ENCODE results near the gene ZMIZ1.

The ZMIZ1 gene

GRCh38 chr10:79059859-79060379 lies 8.8 kb upstream of the ZMIZ1 start:
- Histone ChIP-seq H3K36me3 (ENCODE audit: insufficient read depth) (no peaks in the 10 kb centered on the region), H2AFZ (ENCODE audit: low read depth) (no peak overlapping the region), H3K27me3 (ENCODE audit: insufficient read depth, low read depth) (no peaks in the 10 kb centered on the region), H3K79me2 (ENCODE audit: insufficient read depth, low read depth) (no peaks in the 10 kb centered on the region), H3K9ac (no peak overlapping the region), H3K4me3 (IDR thresholded peaks at IDR 0.05; ENCODE audit: insufficient read depth, low read depth, low read length) (no peak overlapping the region), H3K27ac (no peak overlapping the region), H3K4me1 (ENCODE audit: low read depth, poor library complexity, severe bottlenecking) (no peaks in the 10 kb centered on the region), H3K4me2 (no peak overlapping the region), H4K20me1 (ENCODE audit: insufficient read depth) (no peaks in the 10 kb centered on the region)
- no peak for TF ChIP-seq CTCF (conservative IDR thresholded peaks at IDR 0.05; ENCODE audit: low read depth, low read length)

- H3K4me2 ChIP-seq: no peak overlapping the region
- no peak overlapping the region for H3K9ac ChIP-seq
- H3K4me1 ChIP-seq (ENCODE audit: low read depth, poor library complexity, severe bottlenecking): no peaks in the 10 kb centered on the region
These were observed 8.0 kb upstream of the ZMIZ1 start for GRCh38 chr10:79060641-79061255.

GRCh38 chr10:79061441-79062315 lies 7.1 kb upstream of the ZMIZ1 start:
- TF ChIP-seq CTCF (conservative IDR thresholded peaks at IDR 0.05; ENCODE audit: low read depth, low read length): no peak
- no peak overlapping the region for H3K27ac ChIP-seq
- no peak overlapping the region for H2AFZ ChIP-seq (ENCODE audit: low read depth)
- no peaks in the 10 kb centered on the region for H3K4me1 ChIP-seq (ENCODE audit: low read depth, poor library complexity, severe bottlenecking)
- no peaks in the 10 kb centered on the region for H4K20me1 ChIP-seq (ENCODE audit: insufficient read depth)
- H3K4me3 ChIP-seq (IDR thresholded peaks at IDR 0.05; ENCODE audit: insufficient read depth, low read depth, low read length): no peak overlapping the region
- no peak overlapping the region for H3K9ac ChIP-seq
- no peaks in the 10 kb centered on the region for H3K27me3 ChIP-seq (ENCODE audit: insufficient read depth, low read depth)
- no peak overlapping the region for H3K4me2 ChIP-seq
- H3K79me2 ChIP-seq (ENCODE audit: insufficient read depth, low read depth): no peaks in the 10 kb centered on the region
- no peaks in the 10 kb centered on the region for H3K36me3 ChIP-seq (ENCODE audit: insufficient read depth)

More at GRCh38 chr10:79060641-79061255, 8.0 kb upstream of the ZMIZ1 start:
- TF ChIP-seq CTCF (conservative IDR thresholded peaks at IDR 0.05; ENCODE audit: low read depth, low read length): no peak
- Histone ChIP-seq H4K20me1 (ENCODE audit: insufficient read depth) (no peaks in the 10 kb centered on the region), H2AFZ (ENCODE audit: low read depth) (no peak overlapping the region), H3K4me3 (IDR thresholded peaks at IDR 0.05; ENCODE audit: insufficient read depth, low read depth, low read length) (no peak overlapping the region), H3K27ac (no peak overlapping the region), H3K27me3 (ENCODE audit: insufficient read depth, low read depth) (no peaks in the 10 kb centered on the region), H3K36me3 (ENCODE audit: insufficient read depth) (no peaks in the 10 kb centered on the region), H3K79me2 (ENCODE audit: insufficient read depth, low read depth) (no peaks in the 10 kb centered on the region)

DNA sequence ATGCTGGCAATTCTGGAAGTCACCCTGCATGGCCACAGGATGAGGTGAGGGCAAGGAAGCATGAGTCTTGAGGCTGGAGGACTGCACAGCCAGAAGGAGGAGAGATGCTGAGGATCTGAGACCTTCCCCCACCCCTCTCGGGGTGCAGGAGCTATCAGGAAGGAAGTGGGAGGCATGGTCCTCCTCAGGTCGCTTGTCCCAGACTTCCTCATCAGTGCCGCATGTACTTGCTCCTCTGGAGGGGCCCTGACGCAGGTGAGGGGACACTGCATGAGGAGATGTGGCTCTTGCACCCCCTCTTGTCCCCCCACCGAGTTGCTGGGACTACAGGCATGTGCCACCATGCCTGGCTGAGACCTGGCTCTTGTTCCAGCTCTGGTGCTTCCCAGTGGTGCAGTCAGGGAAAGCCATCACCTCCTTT lies 5.7 kb upstream of the ZMIZ1 start:
- Histone ChIP-seq H3K4me2 (no peak overlapping the region), H3K79me2 (ENCODE audit: insufficient read depth, low read depth) (no peaks in the 10 kb centered on the region), H4K20me1 (ENCODE audit: insufficient read depth) (no peaks in the 10 kb centered on the region), H2AFZ (ENCODE audit: low read depth) (no peak overlapping the region), H3K4me1 (ENCODE audit: low read depth, poor library complexity, severe bottlenecking) (peaks cover 2% of the 10 kb centered on the region), H3K27me3 (ENCODE audit: insufficient read depth, low read depth) (peaks cover 2% of the 10 kb centered on the region; the same call in 1 of the 2 replicates), H3K4me3 (IDR thresholded peaks at IDR 0.05; ENCODE audit: insufficient read depth, low read depth, low read length) (no peak overlapping the region), H3K9ac (no peak overlapping the region), H3K27ac (no peak overlapping the region), H3K36me3 (ENCODE audit: insufficient read depth) (no peaks in the 10 kb centered on the region)
- TF ChIP-seq CTCF (conservative IDR thresholded peaks at IDR 0.05; ENCODE audit: low read depth, low read length): no peak

Measured in KMS-11 (cell line).